Suprapubic skin (tissue), 4 donors: ENCODE data around the gene ARHGAP11A.
"Not testable (repeated sequence)": the region's sequence is repeated elsewhere in the genome, so short reads cannot be mapped to it uniquely, and the experiment has no call there.

Experiments used
- CTCF ChIP-seq, 2 donors: fragments of 200-600 bp in 1 of 2; fragments of 450-650 bp in 1 of 2; sonication (generic) in 1 of 2; IDR thresholded peaks; one replicate each; pipeline ENCODE4 v1.5.1; 2016 to 2019; ENCODE audit warnings: antibody characterized with exemption in 2 of 2, mild to moderate bottlenecking in 1 of 2, moderate library complexity in 1 of 2
- POLR2A ChIP-seq, 2 donors: fragments of 450-650 bp; IDR thresholded peaks; one replicate each; pipeline ENCODE4 v1.6.1; 2017; ENCODE audit warnings: antibody characterized with exemption in 2 of 2, mild to moderate bottlenecking in 2 of 2, moderate library complexity in 2 of 2
- POLR2AphosphoS5 ChIP-seq, 3 donors: sonication (generic); formaldehyde crosslinking; IDR thresholded peaks; one replicate each; pipeline ENCODE4 v1.6.1; 2017; ENCODE audit warnings: antibody characterized with exemption in 3 of 3

- TF ChIP-seq CTCF, POLR2A, POLR2AphosphoS5 (IDR thresholded peaks at IDR 0.05): not testable (repeated sequence)
Observed at GRCh38 chr15:32593151-32593550, 22.2 kb upstream of the ARHGAP11A start, which contains the start of gene GOLGA8N.
